HG03354 (cell line): ENCODE results near the gene HLCS.

Experiments
- ATAC-seq: cut with Tn5 transposase; IDR thresholded peaks from one replicate; pipeline ENCODE4 v1.9.1; 2021; ENCODE audit warnings: mild to moderate bottlenecking; ENCODE audit not compliant: unreplicated experiment, poor library complexity, severe bottlenecking

Gene HLCS

GRCh38 chr21:36858320-36858957, 108.0 kb downstream of the HLCS start:
- ATAC-seq, result no peak

GRCh38 chr21:36856643-36857042, 109.8 kb downstream of the HLCS start:
- ATAC-seq, result no peak

- ATAC-seq, result no peak
Observed at GRCh38 chr21:36854391-36854790, 112.1 kb downstream of the HLCS start.

- no peak for ATAC-seq
Observed at GRCh38 chr21:36852864-36853263, 113.6 kb downstream of the HLCS start.

GRCh38 chr21:36852293-36852692, 114.2 kb downstream of the HLCS start:
- no peak for ATAC-seq

GRCh38 chr21:36851121-36851520, 115.3 kb downstream of the HLCS start:
- ATAC-seq, result no peak

GRCh38 chr21:36850372-36850771, 116.1 kb downstream of the HLCS start:
- ATAC-seq, result no peak

GRCh38 chr21:36849461-36850105, 116.9 kb downstream of the HLCS start:
- no peak for ATAC-seq

- ATAC-seq, result no peak
Observed at GRCh38 chr21:36848730-36849274, 117.7 kb downstream of the HLCS start.

GRCh38 chr21:36847189-36847588, 119.3 kb downstream of the HLCS start:
- ATAC-seq, result no peak

GRCh38 chr21:36846631-36847030, 119.8 kb downstream of the HLCS start:
- ATAC-seq, result no peak

GRCh38 chr21:36845790-36846189, 120.7 kb downstream of the HLCS start:
- ATAC-seq, result no peak

GRCh38 chr21:36845070-36845469, 121.4 kb downstream of the HLCS start:
- no peak for ATAC-seq

- no peak for ATAC-seq
Observed at GRCh38 chr21:36841866-36842265, 124.6 kb downstream of the HLCS start.

GRCh38 chr21:36839735-36840134, 126.7 kb downstream of the HLCS start:
- no peak for ATAC-seq

GRCh38 chr21:36839123-36839522, 127.3 kb downstream of the HLCS start:
- no peak for ATAC-seq

GRCh38 chr21:36835383-36835795, 131.1 kb downstream of the HLCS start:
- ATAC-seq, result no peak

- no peak for ATAC-seq
Observed at GRCh38 chr21:36834192-36834591, 132.3 kb downstream of the HLCS start.

GRCh38 chr21:36830100-36830499, 136.4 kb downstream of the HLCS start:
- ATAC-seq, result no peak

GRCh38 chr21:36828891-36829515, 137.5 kb downstream of the HLCS start:
- no peak for ATAC-seq

- ATAC-seq, result no peak
Observed at GRCh38 chr21:36828208-36828607, 138.3 kb downstream of the HLCS start.
